ENCODE measurements around the gene MINPP1.
"Not testable (repeated sequence)": the region's sequence is repeated elsewhere in the genome, so short reads cannot be mapped to it uniquely, and the experiment has no call there.

MINPP1 gene

GRCh38 chr10:87565010-87565409, 60.3 kb downstream of the MINPP1 start:
- no peak for DNase-seq (ENCODE audit: low spot score)

- no peak for DNase-seq (ENCODE audit: low spot score)
These were observed 71.2 kb downstream of the MINPP1 start for GRCh38 chr10:87575851-87576250.

- DNase-seq (ENCODE audit: low spot score): no peak
These were observed 73.6 kb downstream of the MINPP1 start for GRCh38 chr10:87578160-87578841.

GRCh38 chr10:87578842-87579401, 74.2 kb downstream of the MINPP1 start:
- DNase-seq (ENCODE audit: low spot score): no peak

- DNase-seq (ENCODE audit: low spot score): no peak
These were observed 74.9 kb downstream of the MINPP1 start for GRCh38 chr10:87579563-87579962.

GRCh38 chr10:87580016-87580415, 75.3 kb downstream of the MINPP1 start:
- DNase-seq (ENCODE audit: low spot score): no peak

- no peak for DNase-seq (ENCODE audit: low spot score)
These were observed 81.1 kb downstream of the MINPP1 start for GRCh38 chr10:87585565-87586514.

- DNase-seq (ENCODE audit: low spot score): no peak
These were observed 85.0 kb downstream of the MINPP1 start for GRCh38 chr10:87589645-87590051.

GRCh38 chr10:87590705-87591588, 86.3 kb downstream of the MINPP1 start:
- DNase-seq (ENCODE audit: low spot score): no peak

- DNase-seq (ENCODE audit: low spot score): no peak
These were observed 86.8 kb downstream of the MINPP1 start for GRCh38 chr10:87591589-87591886.

- DNase-seq (ENCODE audit: low spot score): not testable (repeated sequence)
These were observed 88.2 kb downstream of the MINPP1 start for GRCh38 chr10:87592920-87593319.

GRCh38 chr10:87593702-87594101, 89.0 kb downstream of the MINPP1 start:
- DNase-seq (ENCODE audit: low spot score): no peak

GRCh38 chr10:87594181-87594580, 89.5 kb downstream of the MINPP1 start:
- no peak for DNase-seq (ENCODE audit: low spot score)

- DNase-seq (ENCODE audit: low spot score): no peak
These were observed 90.2 kb downstream of the MINPP1 start for GRCh38 chr10:87594864-87595263.

GRCh38 chr10:87596351-87596750, 91.7 kb downstream of the MINPP1 start:
- no peak for DNase-seq (ENCODE audit: low spot score)

- no peak for DNase-seq (ENCODE audit: low spot score)
These were observed 94.0 kb downstream of the MINPP1 start for GRCh38 chr10:87598700-87599099.

- no peak for DNase-seq (ENCODE audit: low spot score)
These were observed 95.9 kb downstream of the MINPP1 start for GRCh38 chr10:87600581-87600980.
